ENCODE data around the gene SULF2.
"Not testable (repeated sequence)": the region's sequence is repeated elsewhere in the genome, so short reads cannot be mapped to it uniquely, and the experiment has no call there.

The SULF2 gene

DNA sequence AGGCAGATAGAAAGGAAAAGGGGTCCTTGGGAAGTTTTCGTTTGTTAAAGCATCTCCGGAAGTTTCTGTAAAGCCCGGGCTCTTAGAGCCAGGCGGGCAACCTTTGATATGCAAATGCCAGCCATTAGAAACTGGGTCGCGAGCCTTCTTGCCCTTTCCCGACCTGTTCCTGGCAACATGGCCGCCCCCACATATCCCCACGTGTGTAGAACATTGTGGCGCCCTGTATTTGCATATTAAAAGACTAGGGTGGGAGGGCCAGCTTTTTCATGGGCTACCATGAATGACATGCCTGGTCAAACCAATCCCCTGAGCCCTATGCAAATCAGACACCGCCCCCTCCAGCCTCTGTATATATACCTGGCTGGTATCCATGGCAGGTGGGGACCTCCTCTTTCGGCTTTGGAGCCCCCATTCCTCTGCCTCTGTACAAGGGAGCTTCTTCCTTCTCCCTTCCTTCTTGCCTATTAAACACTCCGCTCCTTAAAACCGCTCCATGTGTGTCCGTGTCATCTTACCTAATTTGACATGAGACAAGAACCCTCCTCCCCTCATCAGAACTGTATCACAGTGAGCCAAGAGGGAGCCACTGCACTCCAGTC, 19.0 kb upstream of the SULF2 start:
- not testable (repeated sequence) for DNase-seq

DNA sequence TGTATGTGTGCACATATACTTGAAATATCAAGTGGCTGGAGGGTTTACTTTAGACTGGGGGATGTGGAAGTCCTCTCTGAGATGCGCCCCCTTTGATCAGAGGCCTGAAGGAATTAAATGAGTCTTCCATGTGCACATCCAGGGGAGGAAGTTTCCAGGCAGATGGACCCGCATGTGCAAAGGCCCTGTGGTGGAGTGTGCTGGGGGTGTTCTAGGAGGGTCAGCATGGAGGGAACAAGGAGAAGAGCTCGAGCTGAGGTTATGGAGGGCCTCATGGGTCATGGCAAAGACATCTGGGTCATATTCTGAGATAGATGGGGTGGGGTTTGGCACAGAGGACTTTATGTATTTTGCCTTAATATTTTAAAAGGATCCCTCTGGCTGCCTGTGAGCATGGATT, 17.7 kb upstream of the SULF2 start:
- DNase-seq = no peak

DNA sequence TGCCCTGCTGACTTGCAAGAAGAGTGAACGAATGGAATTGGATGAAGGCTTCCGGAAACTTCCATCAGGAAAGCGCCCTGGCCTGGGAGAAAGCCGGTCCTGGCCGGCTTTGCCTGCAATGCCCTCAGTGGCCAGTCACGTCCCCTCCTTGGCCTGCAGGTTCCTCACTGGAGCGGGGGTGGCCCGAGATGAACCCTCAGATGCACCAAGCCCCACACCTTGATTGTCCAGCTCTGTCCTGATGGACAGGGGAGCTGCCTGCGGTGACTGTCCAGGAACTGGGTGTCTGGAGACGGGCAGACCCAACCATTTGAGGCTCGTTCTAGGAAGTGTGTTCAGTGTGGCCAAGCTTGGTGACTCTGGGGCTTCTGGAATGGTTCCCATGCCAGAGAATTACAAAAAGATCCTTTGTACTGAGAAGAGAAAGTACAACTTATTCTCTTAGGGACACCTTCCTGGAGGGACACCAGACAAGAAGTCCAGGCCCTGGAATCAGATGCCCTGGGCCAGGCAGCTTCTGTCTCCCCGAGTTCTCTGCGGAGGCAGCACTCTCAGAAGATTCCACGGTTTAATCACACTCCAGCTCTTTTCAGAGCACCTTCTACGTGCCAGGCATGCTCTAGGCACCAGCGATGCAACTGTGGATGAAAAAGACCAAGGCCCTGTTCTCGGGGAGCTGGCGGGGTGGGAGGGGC, 17.1 kb upstream of the SULF2 start:
- no peak for DNase-seq

DNA sequence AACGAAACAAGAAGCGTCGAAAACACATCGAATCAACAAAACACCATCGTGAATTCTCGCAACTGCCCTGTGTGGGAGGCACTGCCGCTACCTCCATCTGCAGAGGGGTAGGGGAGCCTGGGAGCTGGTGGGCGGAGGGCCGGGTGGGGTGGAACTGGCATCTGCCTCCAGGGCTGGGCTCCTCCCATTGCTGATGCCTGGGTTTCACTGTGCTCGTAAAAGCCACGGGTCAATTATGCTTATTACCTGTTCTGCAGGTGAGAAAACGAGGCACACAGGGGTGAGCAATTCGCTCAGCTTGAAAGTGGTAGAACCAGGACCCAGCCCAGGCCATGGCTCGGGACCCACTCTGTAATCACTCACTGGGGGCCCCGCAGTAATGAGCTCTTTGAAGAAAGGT, 16.5 kb upstream of the SULF2 start:
- no peak for DNase-seq

DNA sequence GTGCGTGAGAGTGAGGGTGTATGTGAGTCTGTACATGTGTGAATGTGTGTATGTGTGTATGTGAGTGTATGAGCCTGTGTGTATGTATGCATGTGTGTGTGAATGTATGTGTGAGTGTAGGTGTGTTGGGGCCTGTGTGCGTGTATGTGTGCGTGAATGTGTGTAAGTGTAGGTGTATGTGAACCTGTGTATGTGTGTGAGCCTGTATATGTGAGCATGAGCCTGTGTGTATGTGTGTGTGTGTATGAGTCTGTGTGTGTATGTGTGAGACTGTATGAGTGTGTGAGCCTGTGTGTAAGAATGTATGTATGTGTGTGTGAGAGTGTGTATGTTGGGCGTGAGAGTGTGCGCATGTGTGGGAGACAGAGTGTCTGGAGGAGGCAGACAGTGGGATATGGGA, 15.8 kb upstream of the SULF2 start:
- DNase-seq = no peak

DNA sequence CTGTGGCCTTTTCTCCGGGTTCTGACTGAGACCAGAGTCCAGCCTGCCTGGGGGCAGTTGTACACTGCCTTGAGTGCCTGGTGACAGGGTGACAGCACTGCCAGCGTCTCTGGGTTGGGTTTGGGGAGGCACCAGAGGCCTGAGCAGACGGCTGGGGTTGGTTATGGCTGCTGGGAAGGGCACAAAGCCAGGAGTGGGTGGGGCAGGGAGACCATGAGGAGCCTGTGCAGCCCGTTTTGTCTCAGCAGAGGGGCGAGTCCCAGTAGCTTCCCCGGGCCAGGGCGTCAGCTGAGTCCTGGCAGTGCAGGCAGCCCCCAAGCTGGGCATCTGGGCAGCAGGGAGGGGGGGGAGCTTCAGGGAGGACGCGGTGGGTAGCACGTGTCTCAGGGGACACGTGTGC, 15.3 kb upstream of the SULF2 start:
- no peak for DNase-seq

DNA sequence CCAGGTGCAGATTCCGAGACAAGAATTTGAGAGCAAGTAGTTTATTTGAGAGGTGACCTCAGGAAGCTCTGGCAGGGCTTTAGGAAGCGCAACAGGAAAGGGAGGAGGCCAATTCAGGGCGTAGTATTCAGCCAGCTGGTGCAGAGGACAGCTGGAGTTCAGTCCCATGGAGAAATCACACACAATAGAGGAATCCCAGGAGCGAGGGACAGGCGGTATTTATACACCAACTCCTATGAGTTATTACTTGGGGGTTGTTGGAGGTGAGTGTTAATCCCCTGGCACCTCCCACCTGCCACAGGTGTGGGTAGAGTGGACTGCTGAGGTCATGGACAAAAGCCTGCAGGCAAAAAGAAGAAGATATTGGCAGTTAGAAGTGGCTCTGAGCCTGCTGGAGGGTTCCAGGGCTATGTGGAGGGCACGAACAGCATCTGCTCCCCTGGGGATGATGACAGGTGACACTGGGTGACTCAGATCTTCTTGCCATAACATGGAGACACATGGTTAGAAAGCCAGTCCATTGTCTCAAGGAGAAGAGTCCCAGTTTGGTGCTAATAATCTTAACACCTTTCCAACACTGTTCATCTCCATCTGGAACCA, 13.9 kb upstream of the SULF2 start:
- no peak for DNase-seq

DNA sequence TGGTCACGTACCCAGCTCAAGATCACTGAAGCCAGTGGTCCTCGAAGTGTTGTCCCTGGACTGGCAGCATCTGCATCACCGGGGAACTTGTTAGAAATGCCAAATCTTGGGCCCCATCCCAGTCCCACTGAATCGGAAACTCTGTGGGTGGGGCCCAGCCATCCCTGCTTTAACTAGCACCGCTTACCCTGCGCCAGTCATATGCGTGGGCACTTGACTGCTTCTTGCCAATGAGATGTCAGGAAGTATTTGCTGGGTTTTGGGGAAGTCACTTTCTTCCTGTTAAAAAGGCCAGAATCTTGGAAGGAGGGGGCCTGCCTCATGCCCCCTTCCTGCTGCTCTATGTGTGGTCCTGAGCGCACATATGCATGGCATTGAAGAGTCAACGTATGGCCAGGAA, 11.7 kb upstream of the SULF2 start:
- no peak for DNase-seq

DNA sequence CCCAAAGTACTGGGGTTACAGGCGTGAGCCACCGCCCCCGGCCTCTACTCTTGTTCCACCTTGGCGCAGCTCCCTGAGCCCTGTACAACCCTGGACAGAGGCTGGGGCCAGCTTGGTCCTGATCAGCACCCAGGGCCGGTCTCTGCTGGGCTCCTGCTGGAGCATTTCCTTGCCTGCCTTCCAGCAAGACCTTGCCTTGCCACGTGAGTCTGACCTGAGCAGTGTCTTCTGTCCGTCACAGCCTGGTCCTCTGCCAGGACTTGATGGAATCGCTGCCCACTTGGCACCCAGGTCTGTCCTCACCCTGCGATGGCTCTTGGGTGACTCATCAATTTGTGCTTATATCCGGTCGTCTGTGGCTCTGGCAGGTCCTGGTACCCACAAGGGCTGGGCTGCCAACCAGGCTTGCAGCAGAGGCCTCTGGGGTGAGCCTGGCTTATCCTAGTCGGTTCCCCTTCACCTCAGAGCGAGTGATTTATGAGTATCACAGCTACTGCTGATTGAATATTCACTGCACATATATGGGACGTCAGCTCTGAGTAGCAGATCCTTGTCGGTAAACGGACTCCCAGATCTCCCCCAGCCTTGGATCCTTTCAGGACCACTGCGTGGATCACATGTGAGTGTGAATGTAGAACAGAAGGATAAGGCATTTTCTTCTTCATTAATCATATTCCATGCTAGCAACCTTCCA, 10.1 kb upstream of the SULF2 start:
- no peak for DNase-seq

DNA sequence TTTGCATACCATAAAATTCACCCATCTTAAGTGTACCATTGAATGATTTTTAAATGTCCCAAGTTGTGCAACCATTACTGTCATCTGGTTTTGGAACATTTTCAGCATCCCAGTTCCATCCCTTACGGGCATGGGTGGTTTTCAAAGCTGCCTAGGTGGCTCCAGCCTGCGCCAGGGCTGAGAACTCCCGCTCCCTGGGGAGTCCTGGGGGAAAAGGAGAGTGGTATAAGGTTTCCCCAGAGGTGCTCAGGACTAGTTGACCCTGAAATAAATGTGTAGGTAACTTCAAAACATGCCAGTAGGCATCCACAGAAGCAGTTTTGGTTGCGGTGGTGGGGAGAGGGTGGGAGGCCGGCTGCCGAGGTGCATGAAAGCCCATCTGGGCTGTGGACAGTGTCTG, 9.0 kb upstream of the SULF2 start:
- DNase-seq = not testable (repeated sequence)

DNA sequence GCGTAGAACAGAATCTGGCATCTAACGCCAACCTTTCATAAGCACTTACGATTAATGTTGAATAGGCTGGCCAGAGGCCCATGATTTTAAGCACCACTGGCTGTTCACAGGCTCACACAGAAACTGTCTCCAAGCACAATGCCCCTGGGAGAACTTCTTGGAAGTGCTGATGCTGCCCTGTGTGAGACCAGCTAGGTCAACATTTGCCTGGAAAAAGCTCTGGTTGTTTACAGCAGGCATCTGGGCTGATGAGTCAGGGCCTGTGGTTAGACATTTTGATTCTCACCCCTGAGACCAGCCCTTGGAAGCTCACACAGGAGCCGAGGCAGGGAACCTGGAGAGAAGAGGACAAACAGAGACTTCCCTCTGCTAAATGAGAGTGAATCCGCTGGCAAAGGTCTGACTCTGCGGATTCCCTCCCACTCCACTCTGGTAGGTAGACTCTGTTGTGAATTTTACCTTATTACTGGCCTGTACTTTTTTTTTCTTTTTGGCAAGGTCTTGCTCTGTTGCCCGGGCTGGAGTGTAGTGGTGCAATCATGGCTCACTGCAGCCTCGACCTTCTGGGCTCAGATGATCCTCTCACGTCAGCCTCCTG, 6.8 kb upstream of the SULF2 start:
- no peak for DNase-seq

DNA sequence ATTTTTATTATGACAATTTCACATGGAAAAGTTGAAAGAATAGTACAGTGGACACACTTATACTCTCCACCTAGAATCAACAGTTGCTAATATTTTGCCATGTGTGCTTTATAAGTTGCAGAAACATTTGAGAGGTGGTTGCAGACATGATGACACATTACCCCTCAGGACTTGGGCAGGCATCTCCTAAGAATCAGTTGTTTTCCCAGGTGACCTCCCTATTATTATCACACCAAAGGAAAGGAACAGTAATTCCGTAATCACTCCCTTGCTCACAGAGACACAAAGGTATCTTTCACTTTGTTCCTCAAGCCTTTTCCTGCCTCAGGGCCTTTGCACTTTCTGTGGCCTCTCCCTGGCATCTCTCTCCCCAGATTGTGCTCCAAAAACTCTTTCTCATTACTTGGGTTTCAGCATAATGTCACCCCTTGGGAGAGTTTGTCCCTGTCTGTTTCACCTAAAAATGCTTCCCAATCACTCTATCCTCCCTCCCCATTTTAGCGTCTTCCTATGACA, 5.9 kb upstream of the SULF2 start:
- DNase-seq = no peak

DNA sequence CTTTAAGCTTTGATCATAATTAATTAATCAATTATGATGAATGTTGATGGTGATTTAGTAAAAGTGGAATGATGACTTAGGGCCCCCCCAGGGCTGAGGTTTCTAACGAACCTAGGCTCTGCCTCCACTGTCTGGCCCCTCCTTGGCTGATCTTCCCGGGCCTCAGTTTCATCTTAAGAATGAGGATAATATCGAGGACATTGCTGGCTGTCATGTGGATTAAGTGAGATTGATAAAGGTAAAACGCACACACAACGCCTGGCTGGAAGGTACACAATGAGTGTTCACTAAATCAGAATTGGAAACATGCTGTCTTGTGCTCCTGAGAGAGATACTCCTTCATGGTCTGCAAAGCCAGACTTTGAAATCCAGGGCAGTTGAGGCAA, 5.3 kb upstream of the SULF2 start:
- DNase-seq = no peak

DNA sequence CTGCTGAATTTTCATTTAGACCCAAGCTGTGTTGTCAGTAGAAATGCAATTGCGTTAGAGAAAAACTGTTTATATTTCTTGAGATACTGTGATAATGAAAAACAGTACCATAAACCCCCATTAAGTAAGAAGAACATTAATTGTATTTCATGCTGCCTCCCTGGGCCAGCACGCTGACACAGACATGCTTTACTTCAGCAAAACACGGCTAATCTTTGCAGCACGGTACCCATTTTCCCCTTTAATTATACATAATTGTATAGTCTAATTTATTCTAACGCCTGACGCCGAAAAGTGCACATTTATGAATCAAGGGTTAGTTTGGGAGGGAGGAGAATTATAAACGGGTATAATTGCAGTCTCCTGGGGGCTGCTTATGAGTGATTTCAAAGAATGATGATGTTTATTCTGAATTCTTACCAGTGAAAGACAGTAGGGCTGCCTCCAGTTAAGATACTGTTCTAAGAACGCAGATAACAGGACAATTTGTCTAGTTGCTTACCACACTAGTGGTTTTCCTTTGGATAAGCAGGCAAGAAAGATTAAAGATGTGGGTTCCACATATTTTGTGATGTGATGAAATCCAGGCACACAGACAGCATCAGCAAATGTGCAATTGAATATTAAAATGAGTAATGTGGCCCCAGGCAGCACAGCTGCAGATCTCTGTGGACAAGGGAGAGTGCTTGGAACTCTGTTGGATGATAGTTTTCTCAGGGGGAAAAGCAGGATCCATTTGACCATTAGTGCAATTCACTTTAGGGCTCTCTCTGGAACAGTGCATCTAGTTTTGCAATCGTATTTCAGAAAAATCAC, 4.7 kb upstream of the SULF2 start:
- DNase-seq = no peak

DNA sequence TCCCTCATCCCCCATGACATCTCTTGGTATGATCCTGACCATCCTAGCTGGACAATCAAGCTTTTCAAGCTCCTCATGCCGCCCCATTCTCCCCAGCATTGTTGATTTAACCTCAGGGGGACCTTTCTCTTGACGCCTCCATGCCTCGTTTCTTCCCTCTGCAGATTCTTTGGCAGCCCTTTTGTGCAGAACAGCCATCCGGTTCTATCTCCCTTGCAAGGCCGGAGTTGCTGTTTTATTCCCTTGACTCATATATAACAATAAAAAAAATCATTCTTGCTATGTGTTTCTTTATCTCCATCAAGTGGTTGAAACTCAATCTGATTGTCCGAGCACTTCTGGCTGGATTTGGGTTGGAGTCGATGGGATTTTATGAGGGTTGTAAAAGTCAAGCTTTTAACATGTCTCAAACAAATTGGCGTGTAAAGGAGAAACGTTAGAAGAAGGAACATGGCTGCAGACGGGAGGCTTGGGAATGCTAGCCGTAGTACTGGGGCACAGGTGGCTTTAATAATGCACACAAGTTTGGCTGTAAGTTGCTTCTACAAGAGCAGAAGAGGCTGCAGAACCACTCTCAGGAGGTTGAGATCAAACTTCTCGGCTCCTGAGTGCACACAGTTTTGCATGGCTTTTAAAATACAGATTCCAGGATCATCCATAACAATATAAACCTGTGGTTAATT, 3.9 kb upstream of the SULF2 start:
- DNase-seq = no peak

DNA sequence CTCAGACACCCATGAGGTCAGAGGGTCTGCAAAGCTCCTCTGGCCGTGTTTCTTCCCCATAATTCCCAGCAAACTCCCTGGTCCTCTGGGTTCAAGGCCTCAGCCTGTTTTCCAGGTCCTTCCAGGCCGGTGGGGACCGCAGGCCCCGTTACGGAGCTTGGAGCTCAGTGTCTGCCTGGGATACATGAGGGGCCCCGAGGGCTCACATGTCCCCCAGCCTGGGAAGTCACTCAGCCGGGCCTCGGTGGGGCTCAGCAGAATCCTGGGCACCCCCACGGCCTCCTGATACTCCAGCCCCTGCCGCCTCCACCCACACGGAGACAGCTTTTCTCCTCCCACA, 3.4 kb upstream of the SULF2 start:
- no peak for DNase-seq

DNA sequence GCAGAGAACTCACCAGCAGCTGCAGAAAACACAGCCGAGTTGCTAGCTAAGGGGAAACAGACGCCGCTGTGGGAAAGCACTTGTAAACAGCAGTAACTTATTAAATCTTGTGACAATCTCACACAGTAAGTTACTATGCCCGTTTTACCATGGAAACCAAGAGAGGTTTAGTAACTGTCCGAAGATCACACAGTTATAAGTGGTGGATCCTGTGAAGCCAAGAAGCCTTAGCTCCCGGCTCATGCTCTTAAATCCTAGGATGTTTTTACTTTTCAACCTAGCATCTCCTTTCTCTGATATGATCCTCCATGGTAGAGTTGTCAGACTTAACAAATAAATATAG, 1.5 kb upstream of the SULF2 start:
- no peak for DNase-seq

DNA sequence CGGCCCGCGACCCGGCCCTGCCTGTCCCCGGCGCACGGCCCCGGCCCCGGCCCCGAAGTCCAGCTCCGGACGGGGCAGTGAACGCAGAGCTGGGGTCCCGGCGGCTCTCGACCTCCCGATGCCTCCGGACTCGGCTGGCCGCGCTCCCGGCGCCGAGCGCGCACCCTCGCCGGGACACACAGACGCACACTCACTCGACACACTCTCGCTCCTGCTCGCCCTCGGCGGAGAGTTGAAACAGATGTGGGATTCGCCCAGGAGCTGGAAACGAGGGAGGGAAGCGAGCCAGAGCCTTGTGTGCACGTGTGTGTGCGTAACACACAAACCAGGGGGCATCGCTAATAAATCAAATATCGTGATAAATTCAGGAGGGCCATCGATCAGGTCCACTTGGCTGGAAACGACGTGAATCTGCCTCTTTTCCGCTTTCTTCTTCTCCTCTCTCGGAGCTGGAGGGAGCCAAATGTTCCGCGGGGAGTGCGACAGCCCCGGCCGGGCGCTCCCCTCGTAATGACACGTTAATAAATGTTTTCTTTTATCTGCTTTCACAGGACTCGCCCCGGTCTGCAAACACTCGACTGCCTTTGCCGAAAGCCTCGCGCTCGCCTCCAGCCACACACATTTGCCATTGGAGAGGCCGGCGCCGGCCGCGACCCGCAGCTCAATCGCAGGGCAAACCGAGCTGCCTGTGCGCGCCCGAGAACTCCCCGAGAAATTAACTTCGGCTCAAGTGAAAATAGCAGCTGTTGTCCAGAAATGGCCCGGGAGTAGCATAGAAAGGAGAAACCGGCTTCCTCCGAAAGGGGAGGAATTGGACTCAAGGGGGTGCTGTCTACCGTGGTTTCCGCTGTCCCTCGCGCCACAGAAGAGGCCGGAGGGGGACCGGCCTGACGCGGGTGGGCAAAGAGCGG, 828 bp upstream of the SULF2 start:
- peak; percentile 82 for DNase-seq

DNA sequence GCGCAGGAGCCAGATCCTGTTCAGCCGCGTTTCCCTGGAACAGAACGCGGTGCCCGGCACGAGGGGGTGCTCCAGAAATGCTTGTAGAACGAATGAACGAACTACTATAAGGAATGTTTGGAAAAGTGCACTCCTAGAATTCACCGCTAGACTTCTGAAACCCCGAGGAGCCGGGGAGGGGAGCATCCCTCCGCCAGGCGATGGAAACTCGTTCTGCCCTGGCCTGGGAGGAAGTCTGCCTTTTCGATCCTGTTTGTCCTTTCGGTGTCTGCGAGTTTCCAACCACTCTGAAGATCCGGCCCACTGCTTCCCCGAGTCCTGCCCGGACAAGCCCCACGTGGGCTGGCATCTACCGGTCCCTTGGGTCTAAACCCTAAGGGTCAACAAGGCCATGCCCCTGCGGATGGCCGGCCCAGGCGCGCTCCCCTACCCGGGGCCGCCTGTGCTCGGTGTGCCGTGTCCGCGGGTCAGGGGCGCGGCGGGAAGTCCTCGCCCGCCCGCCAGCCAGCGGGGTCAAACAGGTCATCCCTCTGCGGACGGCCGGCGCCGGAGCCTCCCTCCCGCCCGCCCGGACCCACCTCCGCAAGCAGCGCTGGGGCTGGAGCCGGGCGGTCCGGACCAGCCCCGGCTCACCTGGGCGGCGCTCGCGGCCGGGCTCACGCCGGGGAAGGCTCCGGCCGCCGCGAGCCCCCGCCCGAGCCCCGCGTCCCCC, 526 bp downstream of the SULF2 start:
- DNase-seq = peak; percentile 83

DNA sequence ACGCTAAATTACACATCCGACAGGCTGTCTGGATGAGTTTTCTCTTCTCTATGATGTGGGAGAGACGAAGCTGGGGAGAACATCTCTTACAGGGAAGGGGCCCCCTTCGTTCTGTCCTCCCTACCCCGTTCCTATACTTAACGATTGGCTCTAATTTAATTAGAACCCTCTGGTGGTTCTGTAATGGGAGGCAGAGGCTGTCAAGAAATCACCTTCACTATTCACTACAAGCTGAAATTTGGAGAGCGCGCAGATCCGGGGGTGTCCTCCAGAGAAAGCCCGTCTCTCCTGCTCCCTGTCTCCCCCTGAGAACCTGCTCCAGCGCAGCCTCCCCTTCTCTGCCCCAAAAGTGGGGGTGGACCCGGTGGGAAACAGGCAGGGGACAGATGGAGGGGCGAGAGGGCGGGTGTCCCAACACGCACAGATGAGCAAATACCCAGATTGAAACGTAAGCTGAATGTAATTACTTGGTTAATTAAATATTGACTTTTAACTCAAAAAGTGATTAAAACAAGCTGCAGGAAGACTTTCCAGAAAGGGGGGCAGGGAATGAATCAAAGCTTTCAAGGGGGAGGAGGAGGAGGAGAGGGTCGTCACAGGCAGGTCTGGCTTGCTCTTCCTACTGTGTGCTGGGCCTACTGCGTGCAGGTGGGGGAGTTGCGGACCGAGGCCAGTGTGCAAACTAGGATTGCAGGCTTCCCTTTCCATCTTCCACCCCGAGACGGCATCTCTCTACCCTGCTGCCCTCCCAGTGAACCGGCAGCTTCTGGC, 1.3 kb downstream of the SULF2 start:
- no peak for DNase-seq

Measured in 8988T (cell line).